ENCODE results near the gene BAIAP2L1.

DNA sequence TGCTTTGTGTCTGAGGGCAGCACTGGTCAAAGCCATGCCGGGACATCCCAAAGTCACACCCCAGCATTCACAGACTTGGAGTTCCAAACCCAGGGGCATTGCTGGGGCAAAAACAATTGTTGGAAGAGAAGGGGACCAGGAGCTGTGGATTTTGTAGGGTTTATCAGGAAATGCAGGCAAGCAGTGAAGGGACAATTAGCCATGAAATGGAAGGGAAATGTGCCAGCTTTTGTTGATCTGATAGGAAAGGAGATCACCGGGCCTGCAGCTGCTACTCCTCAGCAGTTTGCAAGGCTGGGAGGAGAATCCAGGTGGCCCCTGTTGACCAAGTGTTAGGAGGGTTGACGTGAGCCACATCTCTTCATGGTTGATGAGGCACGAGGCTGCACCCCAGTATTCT is 122.0 kb downstream of the BAIAP2L1 start:
- TF ChIP-seq YY1 (IDR thresholded peaks at IDR 0.05; ENCODE audit: insufficient read depth, insufficient read length) (no peak), ZNF274 (IDR thresholded peaks at IDR 0.05; ENCODE audit: low read depth, low read length) (no peak)
